Gastroesophageal sphincter (tissue), 4 donors: ENCODE measurements around the gene SGPP2. TPM values are rescaled to one million over a fixed set of nuclear protein-coding genes. Genes with fewer than 3 reads are reported as not detected.

ENCODE experiments used
- ATAC-seq: fragments of 150-250 bp; one replicate; pipeline ENCODE4 v1.9.1; 2016; ENCODE audit warnings: mild to moderate bottlenecking, moderate library complexity
- H3K27ac ChIP-seq, 4 donors: fragments of 200-600 bp; sonication (generic) in 3 of 4; 1 replicate in 3 of 4; 2 replicates in 1 of 4; pipeline ENCODE4 v1.5.1; 2016 to 2019
- H3K27me3 ChIP-seq: fragments of 200-600 bp; sonication (generic); one replicate; pipeline ENCODE4 v1.5.1; 2019
- H3K36me3 ChIP-seq, 2 donors: fragments of 200-600 bp; sonication (generic); one replicate each; pipeline ENCODE4 v1.5.1; 2019; ENCODE audit warnings: control low read depth in 1 of 2
- H3K4me1 ChIP-seq, 3 donors: fragments of 200-600 bp; sonication (generic); 1 replicate in 2 of 3; 2 replicates in 1 of 3; pipeline ENCODE4 v1.5.1; 2016 to 2019; ENCODE audit warnings: control low read depth in 2 of 3
- H3K4me3 ChIP-seq, 2 donors: fragments of 200-600 bp; sonication (generic); one replicate each; pipeline ENCODE4 v1.5.1; 2019; ENCODE audit warnings: mild to moderate bottlenecking in 1 of 2, moderate library complexity in 1 of 2
- H3K9me3 ChIP-seq, 3 donors: fragments of 200-600 bp; sonication (generic); one replicate each; pipeline ENCODE4 v1.5.1; 2017 to 2019; ENCODE audit warnings: control low read depth in 2 of 3
- CTCF ChIP-seq, 4 experiments: fragments of 200-600 bp in 2 of 4; fragments of 450-650 bp in 2 of 4; sonication (generic) in 1 of 4; IDR thresholded peaks; one replicate each; pipeline ENCODE4 v1.5.1; 2017 to 2019; ENCODE audit warnings: antibody characterized with exemption in 4 of 4, mild to moderate bottlenecking in 2 of 4, moderate library complexity in 2 of 4
- EP300 ChIP-seq: sonication (generic); formaldehyde crosslinking; IDR thresholded peaks from one replicate; pipeline ENCODE4 v1.6.1; 2017; ENCODE audit warnings: antibody characterized with exemption, mild to moderate bottlenecking
- POLR2A ChIP-seq, 2 donors: fragments of 450-650 bp; IDR thresholded peaks; one replicate each; pipeline ENCODE4 v1.6.1; 2017; ENCODE audit warnings: antibody characterized with exemption in 2 of 2, mild to moderate bottlenecking in 2 of 2, moderate library complexity in 1 of 2
- POLR2AphosphoS5 ChIP-seq: sonication (generic); formaldehyde crosslinking; IDR thresholded peaks from one replicate; pipeline ENCODE4 v1.6.1; 2017; ENCODE audit warnings: antibody characterized with exemption
- WGBS, 2 donors: methylation state at CpG; one replicate each; pipeline ENCODE4 v1.1.5; 2018; ENCODE audit warnings: low coverage in 1 of 2; 5-methylcytosine and 5-hydroxymethylcytosine counted together
- total RNA-seq, 4 donors: library from RNA; depleted of rRNA; stranded (reverse); fragments of >200 nt; gene quantifications; one replicate each; pipeline ENCODE4 v1.1.0, GENCODE V29; 2016

Gene SGPP2
- total RNA-seq, 4 donors from 2014 or later: 0.89 to 1.8 (median 1.2) TPM; not detected in 1

DNA sequence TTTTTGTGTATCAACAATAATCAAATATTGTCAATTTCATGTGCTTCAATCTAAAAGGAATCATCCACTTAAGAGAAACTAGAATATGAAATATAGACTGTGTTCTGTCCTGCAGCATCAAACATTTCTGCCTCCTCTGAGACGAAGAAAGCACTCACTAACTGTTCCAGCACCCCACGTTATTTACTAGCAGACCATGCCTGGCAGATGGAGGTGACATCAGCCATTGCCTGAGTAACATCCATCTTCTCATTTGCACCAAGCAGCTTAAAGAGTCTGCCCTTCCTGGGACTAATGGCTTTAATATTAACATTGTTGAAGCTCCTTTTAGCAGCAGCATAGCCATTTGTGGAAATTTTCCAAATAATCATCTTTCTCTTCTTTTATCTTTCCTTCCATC lies 25.7 kb downstream of the SGPP2 start:
- peaks cover 20% of the 10 kb centered on the region for H3K27me3 ChIP-seq
- no peak overlapping the region for H3K4me3 ChIP-seq
- peaks cover 0 to 7% (median 0%) of the 10 kb centered on the region in 3 donors for H3K4me1 ChIP-seq
- H3K27ac ChIP-seq: no peak overlapping the region
- no peak for ATAC-seq
- H3K36me3 ChIP-seq: no peaks in the 10 kb centered on the region
- H3K9me3 ChIP-seq: no peaks in the 10 kb centered on the region
- 45 to 46% methylated on average over 2 of the region's 2 CpGs for WGBS, 2 donors
- TF ChIP-seq CTCF (IDR thresholded peaks at IDR 0.05) (no peak), POLR2AphosphoS5 (no peak), POLR2A (IDR thresholded peaks at IDR 0.05) (no peak), EP300 (no peak)

GRCh38 chr2:222451224-222451674 lies 26.9 kb downstream of the SGPP2 start:
- TF ChIP-seq POLR2A (IDR thresholded peaks at IDR 0.05): no peak
- no peak for TF ChIP-seq EP300
- TF ChIP-seq POLR2AphosphoS5: no peak
- no peak for TF ChIP-seq CTCF (IDR thresholded peaks at IDR 0.05)
- H3K36me3 ChIP-seq: no peaks in the 10 kb centered on the region
- H3K4me3 ChIP-seq: no peak overlapping the region
- peaks cover 20% of the 10 kb centered on the region for H3K27me3 ChIP-seq
- no peak for ATAC-seq
- peaks cover 0 to 7% (median 0%) of the 10 kb centered on the region in 3 donors for H3K4me1 ChIP-seq
- H3K27ac ChIP-seq: no peak overlapping the region
- no peaks in the 10 kb centered on the region for H3K9me3 ChIP-seq
- 25 to 51% methylated on average over 1 to 5 of the region's 5 CpGs for WGBS, 2 donors

DNA sequence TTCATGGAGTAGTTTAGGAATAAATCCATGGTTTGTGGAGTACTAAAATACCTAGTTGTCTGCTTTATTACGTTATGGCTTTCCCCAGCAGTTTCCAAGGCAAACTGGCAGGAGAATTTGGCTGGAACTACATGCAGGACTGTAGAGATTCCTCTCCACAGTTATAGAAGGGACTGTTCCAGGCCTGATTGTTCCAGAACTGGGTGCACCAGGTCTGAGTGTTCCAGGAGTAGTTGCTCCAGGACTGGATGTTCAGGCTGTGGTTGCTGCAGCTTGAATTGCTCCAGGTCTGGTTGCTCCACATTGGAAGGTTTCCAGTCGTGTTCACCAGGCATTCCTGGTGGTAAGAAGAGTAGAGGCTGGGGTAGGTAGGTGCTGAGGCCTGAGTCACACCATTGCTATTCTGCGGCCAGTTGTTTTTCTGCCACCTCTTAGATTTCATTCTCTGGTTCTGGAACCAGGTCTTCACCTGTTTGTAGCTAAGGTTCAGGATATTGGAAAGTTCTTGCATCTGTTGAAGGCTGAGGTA lies 28.1 kb downstream of the SGPP2 start:
- Histone ChIP-seq H3K27ac (no peak overlapping the region), H3K4me1 (peaks cover 0 to 7% (median 0%) of the 10 kb centered on the region in 3 donors), H3K27me3 (peaks cover 20% of the 10 kb centered on the region), H3K9me3 (no peaks in the 10 kb centered on the region), H3K36me3 (no peaks in the 10 kb centered on the region), H3K4me3 (no peak overlapping the region)
- 50 to 69% methylated on average over 2 of the region's 3 CpGs for WGBS, 2 donors
- no peak for ATAC-seq
- TF ChIP-seq POLR2A (IDR thresholded peaks at IDR 0.05) (no peak), EP300 (no peak), POLR2AphosphoS5 (peak; percentile 36)

DNA sequence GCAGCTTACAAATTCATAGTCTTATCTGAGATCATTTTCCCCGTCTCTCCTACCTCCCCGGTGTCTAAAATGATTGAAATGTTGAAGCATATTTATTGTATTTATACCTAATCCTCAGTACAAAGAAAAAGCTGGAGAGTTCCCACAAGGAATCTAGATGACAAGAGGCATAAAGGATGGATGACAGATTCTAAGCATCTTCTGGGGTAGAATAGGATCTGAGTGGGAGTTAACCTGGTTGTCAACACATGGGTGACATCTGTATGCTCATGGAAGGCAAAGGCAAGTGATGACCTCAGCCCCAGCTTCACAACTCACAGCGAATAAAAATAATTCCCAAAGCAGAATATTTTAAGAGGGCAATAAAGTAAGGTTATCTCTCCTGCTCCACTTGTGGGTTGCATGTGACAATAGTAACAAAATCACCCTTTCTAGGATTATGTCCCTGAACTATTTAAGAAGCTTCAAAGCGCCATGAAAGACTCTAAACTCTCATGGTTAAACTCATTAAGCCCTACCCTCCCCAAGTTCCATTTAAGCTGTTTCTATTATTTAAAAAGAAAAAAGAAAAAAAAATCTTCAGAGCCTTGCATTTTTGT lies 32.2 kb downstream of the SGPP2 start:
- H3K4me3 ChIP-seq: no peak overlapping the region
- no peak for ATAC-seq
- WGBS, 2 donors: 81 to 90% methylated on average over 4 of the region's 4 CpGs
- H3K36me3 ChIP-seq: no peaks in the 10 kb centered on the region
- H3K9me3 ChIP-seq: no peaks in the 10 kb centered on the region
- H3K27ac ChIP-seq: no peak overlapping the region
- no peak for TF ChIP-seq CTCF (IDR thresholded peaks at IDR 0.05)
- H3K4me1 ChIP-seq: no peaks in the 10 kb centered on the region
- H3K27me3 ChIP-seq: peaks cover under 1% of the 10 kb centered on the region

- WGBS, 2 donors: 91 to 98% methylated on average over 7 to 8 of the region's 10 CpGs
- ATAC-seq: no peak
Measured at GRCh38 chr2:222459983-222460382, 35.6 kb downstream of the SGPP2 start.

More at GRCh38 chr2:222459983-222460382, 35.6 kb downstream of the SGPP2 start:
- no peaks in the 10 kb centered on the region for H3K4me1 ChIP-seq
- H3K27ac ChIP-seq: no peak overlapping the region
- TF ChIP-seq CTCF (IDR thresholded peaks at IDR 0.05) (no peak), EP300 (no peak), POLR2A (IDR thresholded peaks at IDR 0.05) (no peak), POLR2AphosphoS5 (no peak)
- no peaks in the 10 kb centered on the region for H3K36me3 ChIP-seq
- H3K27me3 ChIP-seq: peaks cover 2% of the 10 kb centered on the region
- no peak overlapping the region for H3K4me3 ChIP-seq
- H3K9me3 ChIP-seq: no peaks in the 10 kb centered on the region
